MM.1S (cell line): ENCODE results near the gene PRKAR1B.

ENCODE experiments used
- EZH2phosphoT487 ChIP-seq: fragments of 300-600 bp; sonication (generic); IDR thresholded peaks from 2 replicates; pipeline ENCODE4 v1.6.1; 2018; ENCODE audit warnings: antibody characterized with exemption, low read length
- TF ChIP-seq, protein P1 (sequence below): fragments of 300-600 bp; sonication (generic); IDR thresholded peaks from 2 replicates; pipeline ENCODE4 v1.5.1; 2016; ENCODE audit warnings: antibody characterized with exemption, low read length, mixed read lengths

DNA sequence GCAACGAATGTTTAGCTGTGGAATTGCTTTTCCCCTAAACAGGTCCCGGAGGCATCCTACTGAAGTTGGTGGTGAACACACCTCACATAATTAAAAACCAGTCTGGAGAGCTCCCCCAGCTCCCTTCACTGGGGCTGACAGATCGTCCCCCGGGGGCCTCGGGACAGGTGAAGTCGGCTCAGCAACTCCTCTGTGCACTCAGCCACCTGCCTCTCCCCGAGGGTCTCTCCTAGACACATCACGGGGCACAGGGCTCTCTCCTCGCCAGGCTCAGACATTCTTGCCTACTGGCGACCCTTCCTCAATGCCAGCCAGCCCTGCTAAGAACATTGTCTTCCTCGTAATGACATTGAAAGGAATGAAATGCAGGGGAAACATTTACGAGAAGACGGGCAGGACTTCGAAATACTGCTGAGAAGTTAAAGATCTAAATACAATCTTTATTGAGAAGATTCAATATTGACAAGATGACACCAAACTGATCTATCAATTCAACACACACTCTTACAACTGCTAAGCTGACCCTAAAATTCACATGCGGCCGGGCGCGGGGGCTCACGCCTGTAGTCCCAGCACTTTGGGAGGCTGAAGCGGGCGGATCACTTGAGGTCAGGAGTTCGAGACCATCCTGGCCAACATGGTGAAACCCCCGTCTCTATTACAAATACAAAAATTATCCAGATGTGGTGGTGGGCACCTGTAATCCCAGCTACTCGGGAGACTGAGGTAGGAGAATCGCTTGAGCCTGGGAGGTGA lies 88.6 kb downstream of the PRKAR1B start:
- TF ChIP-seq, protein P1, sequence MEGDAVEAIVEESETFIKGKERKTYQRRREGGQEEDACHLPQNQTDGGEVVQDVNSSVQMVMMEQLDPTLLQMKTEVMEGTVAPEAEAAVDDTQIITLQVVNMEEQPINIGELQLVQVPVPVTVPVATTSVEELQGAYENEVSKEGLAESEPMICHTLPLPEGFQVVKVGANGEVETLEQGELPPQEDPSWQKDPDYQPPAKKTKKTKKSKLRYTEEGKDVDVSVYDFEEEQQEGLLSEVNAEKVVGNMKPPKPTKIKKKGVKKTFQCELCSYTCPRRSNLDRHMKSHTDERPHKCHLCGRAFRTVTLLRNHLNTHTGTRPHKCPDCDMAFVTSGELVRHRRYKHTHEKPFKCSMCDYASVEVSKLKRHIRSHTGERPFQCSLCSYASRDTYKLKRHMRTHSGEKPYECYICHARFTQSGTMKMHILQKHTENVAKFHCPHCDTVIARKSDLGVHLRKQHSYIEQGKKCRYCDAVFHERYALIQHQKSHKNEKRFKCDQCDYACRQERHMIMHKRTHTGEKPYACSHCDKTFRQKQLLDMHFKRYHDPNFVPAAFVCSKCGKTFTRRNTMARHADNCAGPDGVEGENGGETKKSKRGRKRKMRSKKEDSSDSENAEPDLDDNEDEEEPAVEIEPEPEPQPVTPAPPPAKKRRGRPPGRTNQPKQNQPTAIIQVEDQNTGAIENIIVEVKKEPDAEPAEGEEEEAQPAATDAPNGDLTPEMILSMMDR, result no peak
- TF ChIP-seq EZH2phosphoT487, result no peak
